Upper lobe of left lung (tissue), 6 donors: Measurements from ENCODE around the gene FASTKD1. TPM values are rescaled to one million over a fixed set of nuclear protein-coding genes. Genes with fewer than 3 reads are reported as not detected.

ENCODE experiments used
- ATAC-seq, 2 donors: fragments of 200-7000 bp; cut with Tn5 transposase; one replicate each; pipeline ENCODE4 v1.9.1; 2022; ENCODE audit warnings: mild to moderate bottlenecking in 2 of 2, moderate library complexity in 2 of 2; ENCODE audit not compliant: low FRiP score in 2 of 2
- DNase-seq, 2 donors: peaks; one replicate each; pipeline ENCODE4 v3.0.0-alpha.2; 2019 to 2020
- H3K27ac ChIP-seq, 4 donors: fragments of 200-600 bp; sonication (generic); one replicate each; pipeline ENCODE4 v1.5.1; 2016 to 2019
- H3K27me3 ChIP-seq, 4 donors: fragments of 200-600 bp; sonication (generic); one replicate each; pipeline ENCODE4 v1.5.1; 2017 to 2019
- H3K36me3 ChIP-seq, 4 donors: fragments of 200-600 bp; sonication (generic); one replicate each; pipeline ENCODE4 v1.5.1; 2016 to 2019
- H3K4me1 ChIP-seq, 4 donors: fragments of 200-600 bp; sonication (generic); one replicate each; pipeline ENCODE4 v1.5.1; 2018 to 2019
- H3K4me3 ChIP-seq, 4 donors: fragments of 200-600 bp; sonication (generic); one replicate each; pipeline ENCODE4 v1.5.1; 2017 to 2019; ENCODE audit warnings: mild to moderate bottlenecking in 2 of 4, moderate library complexity in 1 of 4
- H3K9me3 ChIP-seq, 4 donors: fragments of 200-600 bp; sonication (generic); one replicate each; pipeline ENCODE4 v1.5.1; 2018 to 2019
- EP300 ChIP-seq, 4 donors: sonication (generic); formaldehyde crosslinking; IDR thresholded peaks; one replicate each; pipeline ENCODE4 v1.5.1; 2017; ENCODE audit warnings: antibody characterized with exemption in 4 of 4, control low read depth in 2 of 4
- POLR2A ChIP-seq, 4 donors: fragments of 450-650 bp; IDR thresholded peaks; one replicate each; pipeline ENCODE4 v1.5.1; 2016 to 2017; ENCODE audit warnings: antibody characterized with exemption in 4 of 4, mild to moderate bottlenecking in 2 of 4
- POLR2AphosphoS5 ChIP-seq, 2 donors: sonication (generic); formaldehyde crosslinking; IDR thresholded peaks; one replicate each; pipeline ENCODE4 v1.5.1; 2017; ENCODE audit warnings: antibody characterized with exemption in 2 of 2
- WGBS, 2 donors: methylation state at CpG; one replicate each; pipeline ENCODE4 v1.1.5; 2017 to 2018; 5-methylcytosine and 5-hydroxymethylcytosine counted together
- total RNA-seq, 6 donors: library from RNA; depleted of rRNA in 4 of 6; stranded (reverse); fragments of >200 nt in 4 of 6; gene quantifications; one replicate each; pipeline versions ENCODE4 v1.1.0 to v1.2.1, GENCODE V29; 2016 to 2021
- TF ChIP-seq, protein P1 (sequence below), 6 experiments: fragments of 450-650 bp in 4 of 6; fragments of 200-600 bp in 2 of 6; sonication (generic) in 2 of 6; IDR thresholded peaks; one replicate each; pipeline ENCODE4 v1.5.1; 2016 to 2019; ENCODE audit warnings: antibody characterized with exemption in 6 of 6
- donor health status: DM: no; HTN: no; CAD: no; lungs with moderate emphysema.
- donor health status: DM: no; HTN: yes; CAD: no; lungs with severe emphysema.

Gene FASTKD1
- total RNA-seq, 6 donors from 2014 or later: 14.7 to 21.7 (median 18.4) TPM

DNA sequence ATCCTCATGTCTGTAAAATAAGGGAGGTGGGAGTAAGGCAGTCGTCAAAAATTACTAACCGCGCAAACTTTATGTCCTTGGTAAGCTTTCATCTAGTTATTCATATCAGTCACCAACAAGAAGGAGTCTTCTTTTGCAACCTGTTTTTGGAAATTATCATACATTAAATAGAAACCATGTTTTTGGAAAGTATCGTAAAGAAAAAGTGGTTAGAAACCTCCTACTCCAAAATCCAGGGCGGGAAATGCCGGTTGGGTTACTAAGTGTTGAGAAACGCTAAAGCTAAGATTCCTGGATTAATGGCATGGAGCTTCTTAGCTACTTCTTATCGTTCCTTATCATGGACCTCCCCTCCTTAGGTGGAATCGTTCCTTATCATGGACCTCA lies 93.6 kb downstream of the FASTKD1 start:
- Histone ChIP-seq H3K9me3 (no peaks in the 10 kb centered on the region), H3K4me1 (peaks cover 0 to 8% (median 4%) of the 10 kb centered on the region in 4 donors), H3K4me3 (peak overlapping the region; percentile 63 to 92 (median 76)), H3K36me3 (peaks cover 0 to 20% (median 0%) of the 10 kb centered on the region in 4 donors), H3K27ac (peak overlapping the region in 2 of 4 donors; percentile 48 to 77), H3K27me3 (no peaks in the 10 kb centered on the region)
- WGBS, 2 donors: 40 to 42% methylated on average over 9 of the region's 9 CpGs
- TF ChIP-seq POLR2AphosphoS5 (IDR thresholded peaks at IDR 0.05) (no peak), EP300 (IDR thresholded peaks at IDR 0.05) (no peak), POLR2A (IDR thresholded peaks at IDR 0.05) (no peak)
- TF ChIP-seq, protein P1, sequence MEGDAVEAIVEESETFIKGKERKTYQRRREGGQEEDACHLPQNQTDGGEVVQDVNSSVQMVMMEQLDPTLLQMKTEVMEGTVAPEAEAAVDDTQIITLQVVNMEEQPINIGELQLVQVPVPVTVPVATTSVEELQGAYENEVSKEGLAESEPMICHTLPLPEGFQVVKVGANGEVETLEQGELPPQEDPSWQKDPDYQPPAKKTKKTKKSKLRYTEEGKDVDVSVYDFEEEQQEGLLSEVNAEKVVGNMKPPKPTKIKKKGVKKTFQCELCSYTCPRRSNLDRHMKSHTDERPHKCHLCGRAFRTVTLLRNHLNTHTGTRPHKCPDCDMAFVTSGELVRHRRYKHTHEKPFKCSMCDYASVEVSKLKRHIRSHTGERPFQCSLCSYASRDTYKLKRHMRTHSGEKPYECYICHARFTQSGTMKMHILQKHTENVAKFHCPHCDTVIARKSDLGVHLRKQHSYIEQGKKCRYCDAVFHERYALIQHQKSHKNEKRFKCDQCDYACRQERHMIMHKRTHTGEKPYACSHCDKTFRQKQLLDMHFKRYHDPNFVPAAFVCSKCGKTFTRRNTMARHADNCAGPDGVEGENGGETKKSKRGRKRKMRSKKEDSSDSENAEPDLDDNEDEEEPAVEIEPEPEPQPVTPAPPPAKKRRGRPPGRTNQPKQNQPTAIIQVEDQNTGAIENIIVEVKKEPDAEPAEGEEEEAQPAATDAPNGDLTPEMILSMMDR (IDR thresholded peaks at IDR 0.05): no peak
- no peak for ATAC-seq
- DNase-seq: no peak

Other genes starting within 250 kb of the FASTKD1 start
- gene LRP2, start 211.3 kb downstream of the FASTKD1 start, total RNA-seq: 10 to 100 TPM; 20.0 to 56.5 (median 27.5) TPM
- gene BBS5, start 94.4 kb downstream of the FASTKD1 start, total RNA-seq: 10 to 100 TPM in 2 of 6 donors, 1 to 10 TPM in 4; 5.8 to 20.8 (median 7.2) TPM
- 1 to 10 TPM in 3 of 6 donors, under 1 TPM in 2, not detected in 1; 0.40 to 3.1 (median 1.3) TPM for gene KLHL41, start 64.2 kb downstream of the FASTKD1 start, total RNA-seq
- 10 to 100 TPM; 27.3 to 69.5 (median 46.2) TPM for gene PPIG, start 10.5 kb upstream of the FASTKD1 start, total RNA-seq
- gene CFAP210, start 120.5 kb upstream of the FASTKD1 start, total RNA-seq: 10 to 100 TPM in 1 of 6 donors, 1 to 10 TPM in 4, not detected in 1; 1.4 to 14.7 (median 2.6) TPM
- gene PHOSPHO2, start 120.6 kb upstream of the FASTKD1 start, total RNA-seq: 10 to 100 TPM in 2 of 6 donors, 1 to 10 TPM in 4; 3.7 to 29.3 (median 5.3) TPM
- gene KLHL23, start 160.0 kb upstream of the FASTKD1 start, total RNA-seq: 10 to 100 TPM in 1 of 6 donors, 1 to 10 TPM in 5; 6.0 to 10.0 (median 7.7) TPM
- gene SSB, start 225.0 kb upstream of the FASTKD1 start, total RNA-seq: 100 to 1,000 TPM in 1 of 6 donors, 10 to 100 TPM in 5; 29.3 to 111 (median 55.7) TPM